ENCODE data around the gene RPF1. TPM values are rescaled to one million over a fixed set of nuclear protein-coding genes. Genes with fewer than 3 reads are reported as not detected.

Gene RPF1
- total RNA-seq, 1 experiment from 2014 or later, result 33.6 TPM

DNA sequence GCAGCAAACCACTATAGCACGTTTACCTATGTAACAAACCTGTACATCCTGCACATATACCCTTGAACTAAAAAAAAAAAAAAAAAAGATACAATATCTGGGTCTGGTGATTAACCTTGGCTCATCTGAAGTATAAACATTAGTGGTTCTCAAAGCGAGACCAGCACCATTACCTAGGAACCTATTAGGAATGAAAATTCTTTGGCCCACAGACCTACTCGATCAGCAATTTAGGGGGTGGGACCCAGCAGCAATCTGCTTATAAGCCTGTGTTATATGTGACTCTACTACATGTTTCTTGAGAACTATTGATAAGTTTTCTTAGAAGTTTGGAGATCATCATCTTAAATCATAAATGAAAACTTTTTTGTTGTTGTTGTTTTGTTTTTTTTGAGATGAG lies 17.4 kb downstream of the RPF1 start:
- no TSS peak for BruUV-seq (replicated peaks)
- peaks cover 10% of the 10 kb centered on the region for H3K4me1 Mint-ChIP-seq (ENCODE audit: low read depth, unreplicated experiment)
- TF ChIP-seq, protein P1, sequence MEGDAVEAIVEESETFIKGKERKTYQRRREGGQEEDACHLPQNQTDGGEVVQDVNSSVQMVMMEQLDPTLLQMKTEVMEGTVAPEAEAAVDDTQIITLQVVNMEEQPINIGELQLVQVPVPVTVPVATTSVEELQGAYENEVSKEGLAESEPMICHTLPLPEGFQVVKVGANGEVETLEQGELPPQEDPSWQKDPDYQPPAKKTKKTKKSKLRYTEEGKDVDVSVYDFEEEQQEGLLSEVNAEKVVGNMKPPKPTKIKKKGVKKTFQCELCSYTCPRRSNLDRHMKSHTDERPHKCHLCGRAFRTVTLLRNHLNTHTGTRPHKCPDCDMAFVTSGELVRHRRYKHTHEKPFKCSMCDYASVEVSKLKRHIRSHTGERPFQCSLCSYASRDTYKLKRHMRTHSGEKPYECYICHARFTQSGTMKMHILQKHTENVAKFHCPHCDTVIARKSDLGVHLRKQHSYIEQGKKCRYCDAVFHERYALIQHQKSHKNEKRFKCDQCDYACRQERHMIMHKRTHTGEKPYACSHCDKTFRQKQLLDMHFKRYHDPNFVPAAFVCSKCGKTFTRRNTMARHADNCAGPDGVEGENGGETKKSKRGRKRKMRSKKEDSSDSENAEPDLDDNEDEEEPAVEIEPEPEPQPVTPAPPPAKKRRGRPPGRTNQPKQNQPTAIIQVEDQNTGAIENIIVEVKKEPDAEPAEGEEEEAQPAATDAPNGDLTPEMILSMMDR (IDR thresholded peaks at IDR 0.05; ENCODE audit: unreplicated experiment), result no peak
- intact Hi-C loops (cut with micrococcal nuclease; ENCODE audit: unreplicated experiment), result no loop called here
- H3K36me3 Mint-ChIP-seq (ENCODE audit: insufficient read depth, unreplicated experiment), result peaks cover 22% of the 10 kb centered on the region
- CTCF ChIA-PET, result no interaction called here
- no peaks in the 10 kb centered on the region for H3K27me3 Mint-ChIP-seq (ENCODE audit: unreplicated experiment)
- no peaks in the 10 kb centered on the region for H3K9me3 Mint-ChIP-seq (ENCODE audit: low read depth, unreplicated experiment)
- H3K27ac Mint-ChIP-seq (ENCODE audit: unreplicated experiment), result no peak overlapping the region
- DNase-seq, result no peak
- no peak overlapping the region for H3K4me3 Mint-ChIP-seq (ENCODE audit: low read depth, unreplicated experiment)

DNA sequence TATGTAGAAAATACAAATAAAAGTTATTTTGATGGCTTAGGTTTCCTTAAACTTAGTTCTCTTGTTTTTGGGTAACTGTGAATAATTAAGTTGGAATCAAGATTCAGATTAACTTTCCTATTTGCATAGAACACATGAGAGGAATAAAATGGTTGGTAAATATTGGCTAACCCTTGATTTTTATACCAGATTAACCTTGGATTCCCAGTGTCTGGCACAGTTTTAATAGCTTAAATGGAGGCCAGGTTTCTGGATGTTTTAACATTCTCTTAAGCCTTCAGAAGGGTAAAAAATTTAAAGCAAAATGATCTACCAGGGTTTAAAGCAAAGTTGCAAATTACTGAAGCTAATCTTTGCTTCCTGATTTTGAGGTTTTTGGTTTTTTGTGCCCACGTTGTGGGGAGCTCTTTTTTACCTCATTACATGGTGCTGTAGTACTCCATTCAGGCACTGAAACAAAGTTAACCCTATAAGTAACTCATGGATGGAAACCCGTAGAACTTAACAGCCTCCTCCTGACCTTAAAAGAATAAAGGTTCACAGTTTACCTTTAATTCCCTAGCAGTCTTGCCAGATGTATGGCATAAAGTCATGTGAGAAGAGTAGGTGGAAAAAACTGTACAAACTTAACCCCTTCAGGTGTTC lies 18.7 kb downstream of the RPF1 start:
- TF ChIP-seq, protein P1 (IDR thresholded peaks at IDR 0.05; ENCODE audit: unreplicated experiment), result no peak
- no peaks in the 10 kb centered on the region for H3K9me3 Mint-ChIP-seq (ENCODE audit: low read depth, unreplicated experiment)
- CTCF ChIA-PET, result no interaction called here
- no peak overlapping the region for H3K4me3 Mint-ChIP-seq (ENCODE audit: low read depth, unreplicated experiment)
- BruUV-seq (replicated peaks), result no TSS peak
- intact Hi-C loops (cut with micrococcal nuclease; ENCODE audit: unreplicated experiment), result no loop called here
- H3K27me3 Mint-ChIP-seq (ENCODE audit: unreplicated experiment), result no peaks in the 10 kb centered on the region
- H3K36me3 Mint-ChIP-seq (ENCODE audit: insufficient read depth, unreplicated experiment), result peaks cover 26% of the 10 kb centered on the region
- DNase-seq, result no peak
- H3K4me1 Mint-ChIP-seq (ENCODE audit: low read depth, unreplicated experiment), result peaks cover 10% of the 10 kb centered on the region
- H3K27ac Mint-ChIP-seq (ENCODE audit: unreplicated experiment), result no peak overlapping the region

DNA sequence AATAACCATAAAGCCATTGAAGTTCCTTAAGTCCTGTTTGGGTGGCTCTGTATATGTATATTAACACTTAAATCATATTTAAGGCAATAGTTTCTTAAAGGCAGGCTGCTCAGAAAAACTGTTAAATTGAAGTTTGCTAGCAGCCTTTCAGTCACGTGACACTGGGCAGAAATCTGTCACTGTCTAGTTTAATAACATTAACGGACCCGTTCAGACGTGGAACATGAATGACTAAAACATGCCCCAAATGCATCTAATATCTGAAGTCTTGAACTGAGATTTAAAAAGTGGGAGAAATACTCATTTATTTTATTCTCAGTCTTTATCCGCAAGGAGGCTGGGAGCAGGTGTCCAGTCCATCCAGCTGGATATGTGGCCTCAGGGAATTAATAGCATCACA lies 23.9 kb downstream of the RPF1 start:
- TF ChIP-seq, protein P1 (IDR thresholded peaks at IDR 0.05; ENCODE audit: unreplicated experiment), result no peak
- no peak for DNase-seq
- CTCF ChIA-PET, result no interaction called here
- Mint-ChIP-seq H3K36me3 (ENCODE audit: insufficient read depth, unreplicated experiment) (peaks cover 51% of the 10 kb centered on the region), H3K4me1 (ENCODE audit: low read depth, unreplicated experiment) (peaks cover 27% of the 10 kb centered on the region), H3K4me3 (ENCODE audit: low read depth, unreplicated experiment) (peak overlapping the region; percentile 89), H3K27ac (ENCODE audit: unreplicated experiment) (no peak overlapping the region), H3K9me3 (ENCODE audit: low read depth, unreplicated experiment) (no peaks in the 10 kb centered on the region), H3K27me3 (ENCODE audit: unreplicated experiment) (no peaks in the 10 kb centered on the region)
- intact Hi-C loops (cut with micrococcal nuclease; ENCODE audit: unreplicated experiment), result no loop called here
- BruUV-seq (replicated peaks), result no TSS peak

DNA sequence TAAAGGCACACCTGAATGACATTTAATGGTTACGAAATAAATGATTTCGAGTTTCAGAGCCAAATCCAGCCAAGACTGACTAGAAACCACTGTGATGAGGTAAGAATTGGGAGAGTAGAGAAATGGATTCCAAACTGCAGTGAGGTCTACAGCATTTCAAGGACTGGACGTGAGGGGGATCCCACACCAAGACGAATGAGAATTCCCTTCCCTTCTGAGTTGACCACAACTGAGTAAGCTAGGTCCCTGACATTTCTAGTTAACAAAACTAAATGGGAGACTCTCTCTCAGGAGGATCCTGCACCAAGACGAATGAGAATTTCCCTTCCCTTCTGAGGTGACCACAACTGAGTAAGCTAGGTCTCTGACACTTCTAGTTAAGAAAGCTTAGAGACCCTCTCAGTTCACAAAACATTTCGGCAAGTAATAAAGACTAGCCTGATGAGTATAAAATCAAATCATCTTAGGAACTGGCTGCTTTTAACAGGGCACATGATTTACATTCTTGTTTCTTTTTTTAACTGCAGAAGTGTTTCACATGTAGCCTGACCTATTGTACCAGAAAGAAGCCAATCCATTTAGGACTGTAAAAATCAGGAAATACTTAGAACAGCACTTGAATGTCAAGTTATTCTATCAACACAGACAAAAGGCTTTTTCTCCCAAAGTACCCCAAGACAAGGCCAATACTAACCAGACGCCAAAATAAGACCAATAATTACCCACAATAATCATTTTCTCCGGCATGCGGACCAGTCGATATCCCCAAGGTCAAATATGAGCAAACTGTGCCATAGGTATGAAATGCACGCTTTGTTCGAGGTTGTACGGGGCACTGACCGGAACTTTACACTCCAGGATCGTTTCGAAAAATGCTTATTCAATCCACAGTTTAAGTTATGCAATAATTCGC lies 25.8 kb downstream of the RPF1 start:
- intact Hi-C loops (cut with micrococcal nuclease; ENCODE audit: unreplicated experiment), result loop anchor here (5.0 kb wide), 1 partner anchor 67 kb away; the partner anchor contains the start of gene CTBS
- DNase-seq, result no peak
- CTCF ChIA-PET, result interaction anchor here (1.0 kb wide), 1 partner anchor 25 kb away, joined by 3 read pairs; no protein-coding TSS in a partner anchor
- H3K4me3 Mint-ChIP-seq (ENCODE audit: low read depth, unreplicated experiment), result peak overlapping the region; percentile 89
- H3K27me3 Mint-ChIP-seq (ENCODE audit: unreplicated experiment), result no peaks in the 10 kb centered on the region
- H3K36me3 Mint-ChIP-seq (ENCODE audit: insufficient read depth, unreplicated experiment), result peaks cover 51% of the 10 kb centered on the region
- no peaks in the 10 kb centered on the region for H3K9me3 Mint-ChIP-seq (ENCODE audit: low read depth, unreplicated experiment)
- peak overlapping the region; percentile 87 for H3K27ac Mint-ChIP-seq (ENCODE audit: unreplicated experiment)
- TSS peak; percentile 27 for BruUV-seq (replicated peaks)
- TF ChIP-seq, protein P1 (IDR thresholded peaks at IDR 0.05; ENCODE audit: unreplicated experiment), result no peak
- peaks cover 27% of the 10 kb centered on the region for H3K4me1 Mint-ChIP-seq (ENCODE audit: low read depth, unreplicated experiment)

Data from Calu3 (cell line).